ENCODE measurements around the gene HOXD10.

DNA sequence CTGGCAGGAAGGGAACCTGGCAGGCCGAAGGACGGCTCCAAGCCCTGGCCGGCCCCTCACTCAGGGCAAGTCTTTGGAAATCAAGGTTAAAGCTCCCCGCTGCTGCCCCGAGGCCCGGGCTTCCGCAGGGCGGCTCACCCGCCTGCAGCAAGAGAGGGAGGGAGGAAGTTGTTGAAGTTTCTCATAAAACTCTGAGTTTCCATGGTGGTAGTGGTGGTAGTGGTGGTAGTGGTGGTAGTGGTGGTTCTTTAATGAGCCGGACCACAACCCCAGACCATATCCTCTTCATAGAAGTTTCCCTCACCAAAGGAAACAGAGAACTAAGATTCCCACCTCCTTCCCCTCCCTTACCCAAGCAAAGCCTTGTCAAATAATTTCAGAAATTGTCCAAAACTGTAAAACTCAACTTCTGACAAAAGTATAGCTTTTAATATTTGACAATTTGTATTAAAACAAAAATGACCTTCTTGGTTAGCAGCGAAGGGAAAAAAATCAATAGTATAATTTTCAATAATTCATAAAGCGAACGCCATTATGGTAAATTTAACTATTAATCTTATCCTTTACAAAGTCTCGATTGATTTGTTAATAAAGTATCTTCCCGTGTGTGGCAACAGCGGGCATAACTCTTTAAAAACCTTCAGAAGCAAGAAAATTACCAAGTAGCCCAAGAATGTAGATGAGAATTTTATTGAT is 1.5 kb upstream of the HOXD10 start:
- TF ChIP-seq EP300 (IDR thresholded peaks at IDR 0.05) = no peak
- TF ChIP-seq, protein P1, sequence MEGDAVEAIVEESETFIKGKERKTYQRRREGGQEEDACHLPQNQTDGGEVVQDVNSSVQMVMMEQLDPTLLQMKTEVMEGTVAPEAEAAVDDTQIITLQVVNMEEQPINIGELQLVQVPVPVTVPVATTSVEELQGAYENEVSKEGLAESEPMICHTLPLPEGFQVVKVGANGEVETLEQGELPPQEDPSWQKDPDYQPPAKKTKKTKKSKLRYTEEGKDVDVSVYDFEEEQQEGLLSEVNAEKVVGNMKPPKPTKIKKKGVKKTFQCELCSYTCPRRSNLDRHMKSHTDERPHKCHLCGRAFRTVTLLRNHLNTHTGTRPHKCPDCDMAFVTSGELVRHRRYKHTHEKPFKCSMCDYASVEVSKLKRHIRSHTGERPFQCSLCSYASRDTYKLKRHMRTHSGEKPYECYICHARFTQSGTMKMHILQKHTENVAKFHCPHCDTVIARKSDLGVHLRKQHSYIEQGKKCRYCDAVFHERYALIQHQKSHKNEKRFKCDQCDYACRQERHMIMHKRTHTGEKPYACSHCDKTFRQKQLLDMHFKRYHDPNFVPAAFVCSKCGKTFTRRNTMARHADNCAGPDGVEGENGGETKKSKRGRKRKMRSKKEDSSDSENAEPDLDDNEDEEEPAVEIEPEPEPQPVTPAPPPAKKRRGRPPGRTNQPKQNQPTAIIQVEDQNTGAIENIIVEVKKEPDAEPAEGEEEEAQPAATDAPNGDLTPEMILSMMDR (IDR thresholded peaks at IDR 0.05) = no peak

Measured in gastroesophageal sphincter (tissue), 3 donors.